Stimulated activated CD8-positive, alpha-beta memory T cell treated with anti-CD3 and anti-CD28 coated beads, Interleukin-15, amount 100 ng/mL, for 1 hour (primary cell): ENCODE measurements around the gene TMEM18.
A peak's percentile ranks its signal among the peaks of the same experiment; 100 is the strongest.
"Not testable (repeated sequence)": the region's sequence is repeated elsewhere in the genome, so short reads cannot be mapped to it uniquely, and the experiment has no call there.

Source experiments
- DNase-seq: peaks from one replicate; pipeline ENCODE4 v3.0.0-alpha.2; 2020; ENCODE audit warnings: low read depth

The TMEM18 gene

GRCh38 chr2:677056-677958, at the start of gene TMEM18:
Gene TMEM18 (minus strand): TSS chr2:677406. CDS start chr2:677345, 61 bp downstream.
- peak; percentile 75 for DNase-seq

GRCh38 chr2:726169-726568, 49.0 kb upstream of the TMEM18 start:
- DNase-seq: no peak

GRCh38 chr2:725468-725867, 48.3 kb upstream of the TMEM18 start:
- DNase-seq: no peak

- DNase-seq: no peak
Measured at GRCh38 chr2:723761-724160, 46.6 kb upstream of the TMEM18 start.

GRCh38 chr2:720842-721241, 43.6 kb upstream of the TMEM18 start:
- no peak for DNase-seq

GRCh38 chr2:719734-720133, 42.5 kb upstream of the TMEM18 start:
- no peak for DNase-seq

- DNase-seq: no peak
Measured at GRCh38 chr2:719191-719590, 42.0 kb upstream of the TMEM18 start.

- no peak for DNase-seq
Measured at GRCh38 chr2:717661-718060, 40.5 kb upstream of the TMEM18 start.

- no peak for DNase-seq
Measured at GRCh38 chr2:715854-716560, 38.8 kb upstream of the TMEM18 start.

GRCh38 chr2:715038-715437, 37.8 kb upstream of the TMEM18 start:
- DNase-seq: no peak

GRCh38 chr2:714005-714741, 37.0 kb upstream of the TMEM18 start:
- no peak for DNase-seq

GRCh38 chr2:710867-711665, 33.9 kb upstream of the TMEM18 start:
- DNase-seq: no peak

- no peak for DNase-seq
Measured at GRCh38 chr2:709138-709765, 32.0 kb upstream of the TMEM18 start.

GRCh38 chr2:708667-709066, 31.5 kb upstream of the TMEM18 start:
- no peak for DNase-seq

GRCh38 chr2:705971-706511, 28.8 kb upstream of the TMEM18 start:
- no peak for DNase-seq

- DNase-seq: not testable (repeated sequence)
Measured at GRCh38 chr2:702765-703164, 25.6 kb upstream of the TMEM18 start.

GRCh38 chr2:696999-697627, 19.9 kb upstream of the TMEM18 start:
- DNase-seq: no peak

- no peak for DNase-seq
Measured at GRCh38 chr2:696463-696862, 19.3 kb upstream of the TMEM18 start.

GRCh38 chr2:694906-695510, 17.8 kb upstream of the TMEM18 start:
- no peak for DNase-seq

- no peak for DNase-seq
Measured at GRCh38 chr2:694174-694573, 17.0 kb upstream of the TMEM18 start.
